Epithelial cell of proximal tubule (primary cell): ENCODE measurements around the gene CTDSPL. TPM values are rescaled to one million over a fixed set of nuclear protein-coding genes. Genes with fewer than 3 reads are reported as not detected.

Experiments used
- DNase-seq: peaks from one replicate; pipeline ENCODE4 v3.0.0-alpha.2; 2011; ENCODE audit warnings: low read depth
- H3K4me3 ChIP-seq: 2 replicates; pipeline ENCODE4 v1.5.1; 2011; ENCODE audit warnings: low read depth, mild to moderate bottlenecking, low read length
- CTCF ChIP-seq: conservative IDR thresholded peaks from 2 replicates; pipeline ENCODE4 v1.5.1; 2012; ENCODE audit warnings: low read depth, mild to moderate bottlenecking, low read length
- total RNA-seq: library from RNA; depleted of rRNA; stranded (reverse); fragments of >200 nt; gene quantifications from 2 replicates; pipeline ENCODE4 v1.2.3, GENCODE V29; 2015

The CTDSPL gene
- total RNA-seq, 1 donor from 2014 or later: 25.5 TPM

GRCh38 chr3:37974121-37975083, 112.7 kb downstream of the CTDSPL start:
- peak; percentile 83 for TF ChIP-seq CTCF
- H3K4me3 ChIP-seq: no peak overlapping the region
- no peak for DNase-seq

- no peak for DNase-seq
- TF ChIP-seq CTCF: no peak
These were observed 118.1 kb downstream of the CTDSPL start for GRCh38 chr3:37979541-37980461.

GRCh38 chr3:37980462-37981347, 119.0 kb downstream of the CTDSPL start:
- TF ChIP-seq CTCF: no peak
- no peak overlapping the region for H3K4me3 ChIP-seq
- DNase-seq: no peak

More at GRCh38 chr3:37979541-37980461, 118.1 kb downstream of the CTDSPL start:
- no peak overlapping the region for H3K4me3 ChIP-seq

- no peak for DNase-seq
- no peak overlapping the region for H3K4me3 ChIP-seq
- no peak for TF ChIP-seq CTCF
These were observed 119.6 kb downstream of the CTDSPL start for GRCh38 chr3:37981348-37981664.

- no peak overlapping the region for H3K4me3 ChIP-seq
- TF ChIP-seq CTCF: no peak
- no peak for DNase-seq
These were observed 120.7 kb downstream of the CTDSPL start for GRCh38 chr3:37982331-37982730.

GRCh38 chr3:37984051-37984450, 122.4 kb downstream of the CTDSPL start:
- no peak for DNase-seq
- no peak for TF ChIP-seq CTCF
- no peak overlapping the region for H3K4me3 ChIP-seq
